RWPE2 (cell line): ENCODE measurements around the gene ATXN7.

Experiments used
- ATAC-seq: fragments of 200-7000 bp; cut with Tn5 transposase; 3 replicates; pipeline ENCODE4 v1.9.1; 2021; ENCODE audit warnings: low read depth
- DNase-seq: peaks from one replicate; pipeline ENCODE4 v3.0.0-alpha.2; 2020; ENCODE audit warnings: low spot score
- H3K27ac ChIP-seq: fragments of 450-650 bp; 2 replicates; pipeline ENCODE4 v1.5.1; 2017; ENCODE audit warnings: mild to moderate bottlenecking; ENCODE audit not compliant: poor library complexity, severe bottlenecking
- H3K27me3 ChIP-seq: fragments of 250-450 bp; sonication (Bioruptor Pico); 2 replicates; pipeline ENCODE4 v1.5.1; 2021; ENCODE audit warnings: mild to moderate bottlenecking, moderate library complexity; ENCODE audit not compliant: insufficient read depth, poor library complexity, severe bottlenecking
- H3K36me3 ChIP-seq: fragments of 250-450 bp; sonication (Bioruptor Pico); 2 replicates; pipeline ENCODE4 v1.5.1; 2020; ENCODE audit warnings: low read depth, mild to moderate bottlenecking, moderate library complexity
- H3K4me1 ChIP-seq: fragments of 250-450 bp; sonication (Bioruptor Pico); 2 replicates; pipeline ENCODE4 v1.5.1; 2021; ENCODE audit warnings: mild to moderate bottlenecking, moderate library complexity; ENCODE audit not compliant: insufficient read depth, poor library complexity, severe bottlenecking
- H3K4me3 ChIP-seq: fragments of 250-450 bp; sonication (Bioruptor Pico); 2 replicates; pipeline ENCODE4 v1.5.1; 2021; ENCODE audit warnings: mild to moderate bottlenecking, moderate library complexity; ENCODE audit not compliant: severe bottlenecking
- H3K9me3 ChIP-seq: fragments of 250-450 bp; sonication (Bioruptor Pico); 2 replicates; pipeline ENCODE4 v1.5.1; 2021; ENCODE audit warnings: mild to moderate bottlenecking, moderate library complexity; ENCODE audit not compliant: severe bottlenecking
- CTCF ChIP-seq: fragments of 450-650 bp; IDR thresholded peaks from one replicate; pipeline ENCODE4 v1.5.1; 2017; ENCODE audit warnings: mild to moderate bottlenecking, moderate library complexity; ENCODE audit not compliant: poor library complexity, severe bottlenecking

Gene ATXN7

GRCh38 chr3:63911873-63912767, 48.5 kb downstream of the ATXN7 start, which contains the start of gene SCAANT1:
TSS of gene SCAANT1 (minus strand) at chr3:63912383.
- no peaks in the 10 kb centered on the region for H3K9me3 ChIP-seq
- DNase-seq = peak; percentile 90
- no peaks in the 10 kb centered on the region for H3K27me3 ChIP-seq
- peaks cover 30% of the 10 kb centered on the region for H3K36me3 ChIP-seq
- ATAC-seq = peak; percentile 87
- TF ChIP-seq CTCF = no peak
- H3K4me1 ChIP-seq = peaks cover 16% of the 10 kb centered on the region
- peak within 1 kb of the TSS; percentile 85 for H3K4me3 ChIP-seq
- peak within 1 kb of the TSS; percentile 78 for H3K27ac ChIP-seq

GRCh38 chr3:63912768-63913588, 49.3 kb downstream of the ATXN7 start:
- ATAC-seq = peak; percentile 59
- no peak for TF ChIP-seq CTCF
- Histone ChIP-seq H3K9me3 (no peaks in the 10 kb centered on the region), H3K27ac (peak overlapping the region; percentile 78), H3K4me1 (peaks cover 17% of the 10 kb centered on the region), H3K36me3 (peaks cover 37% of the 10 kb centered on the region), H3K4me3 (peak overlapping the region; percentile 85), H3K27me3 (no peaks in the 10 kb centered on the region)
- peak; percentile 69 for DNase-seq

GRCh38 chr3:63914312-63914711, 50.6 kb downstream of the ATXN7 start:
- DNase-seq (no peak), ATAC-seq (no peak)
- Histone ChIP-seq H3K9me3 (no peaks in the 10 kb centered on the region), H3K36me3 (peaks cover 49% of the 10 kb centered on the region), H3K27me3 (no peaks in the 10 kb centered on the region), H3K27ac (peak overlapping the region; percentile 78), H3K4me3 (no peak overlapping the region), H3K4me1 (peaks cover 21% of the 10 kb centered on the region)
- TF ChIP-seq CTCF = no peak

- H3K27me3 ChIP-seq = no peaks in the 10 kb centered on the region
- no peak overlapping the region for H3K27ac ChIP-seq
- peaks cover 88% of the 10 kb centered on the region for H3K36me3 ChIP-seq
- TF ChIP-seq CTCF = no peak
- H3K9me3 ChIP-seq = no peaks in the 10 kb centered on the region
- ATAC-seq = peak; percentile 74
- no peak for DNase-seq
- H3K4me3 ChIP-seq = no peak overlapping the region
- H3K4me1 ChIP-seq = peaks cover 13% of the 10 kb centered on the region
Observed at GRCh38 chr3:63918321-63918720, 54.7 kb downstream of the ATXN7 start.
